Activated CD8-positive, alpha-beta T cell treated with anti-CD3 and anti-CD28 coated beads for 36 hours (primary cell): ENCODE results near the gene C4orf36. TPM values are rescaled to one million over a fixed set of nuclear protein-coding genes. Genes with fewer than 3 reads are reported as not detected.

Experiments
- ATAC-seq: fragments of 200-7000 bp; cut with Tn5 transposase; one replicate; pipeline ENCODE4 v1.10.0; 2021; ENCODE audit warnings: mild to moderate bottlenecking, moderate library complexity
- CTCF ChIA-PET: fragments of 350-600 bp; sonication (Branson Sonifier 250); formaldehyde crosslinking; loops from one replicate; lab custom pipeline; 2021; ENCODE audit warnings: antibody characterized with exemption; lab: Charles Lee
- POLR2A ChIA-PET: fragments of 350-600 bp; sonication (Branson Sonifier 250); formaldehyde crosslinking; loops from one replicate; lab custom pipeline; 2021; ENCODE audit warnings: antibody characterized with exemption; lab: Charles Lee
- DNase-seq: peaks from one replicate; pipeline ENCODE4 v3.0.0-alpha.2; 2020
- H3K27ac Mint-ChIP-seq: one replicate; pipeline ENCODE4 v1.8.0; 2021; ENCODE audit warnings: mild to moderate bottlenecking, mixed read lengths
- H3K27me3 Mint-ChIP-seq: one replicate; pipeline ENCODE4 v1.8.0; 2021; ENCODE audit warnings: mixed read lengths
- H3K36me3 Mint-ChIP-seq: one replicate; pipeline ENCODE4 v1.8.0; 2021; ENCODE audit warnings: low read depth, mixed read lengths
- H3K4me1 Mint-ChIP-seq: one replicate; pipeline ENCODE4 v1.8.0; 2021; ENCODE audit warnings: low read depth, mixed read lengths
- H3K4me3 Mint-ChIP-seq: one replicate; pipeline ENCODE4 v1.8.0; 2021; ENCODE audit warnings: mild to moderate bottlenecking, moderate library complexity, mixed read lengths
- H3K9me3 Mint-ChIP-seq: one replicate; pipeline ENCODE4 v1.8.0; 2021; ENCODE audit warnings: mixed read lengths
- intact Hi-C: fragments of 100-400 bp; cut with micrococcal nuclease; formaldehyde crosslinking; loops from one replicate; pipeline ENCODE4 v1.10.0; 2022
- total RNA-seq, 2 experiments: library from RNA; stranded (reverse); gene quantifications; one replicate each; pipeline ENCODE4 v1.2.3, GENCODE V29; 2021
- TF ChIP-seq, protein P1 (sequence below): fragments of 200-600 bp; IDR thresholded peaks from one replicate; pipeline ENCODE4 v1.8.0; 2022; ENCODE audit warnings: antibody characterized with exemption, mild to moderate bottlenecking

Gene C4orf36
- total RNA-seq, 2 experiments from 2014 or later = not detected

DNA sequence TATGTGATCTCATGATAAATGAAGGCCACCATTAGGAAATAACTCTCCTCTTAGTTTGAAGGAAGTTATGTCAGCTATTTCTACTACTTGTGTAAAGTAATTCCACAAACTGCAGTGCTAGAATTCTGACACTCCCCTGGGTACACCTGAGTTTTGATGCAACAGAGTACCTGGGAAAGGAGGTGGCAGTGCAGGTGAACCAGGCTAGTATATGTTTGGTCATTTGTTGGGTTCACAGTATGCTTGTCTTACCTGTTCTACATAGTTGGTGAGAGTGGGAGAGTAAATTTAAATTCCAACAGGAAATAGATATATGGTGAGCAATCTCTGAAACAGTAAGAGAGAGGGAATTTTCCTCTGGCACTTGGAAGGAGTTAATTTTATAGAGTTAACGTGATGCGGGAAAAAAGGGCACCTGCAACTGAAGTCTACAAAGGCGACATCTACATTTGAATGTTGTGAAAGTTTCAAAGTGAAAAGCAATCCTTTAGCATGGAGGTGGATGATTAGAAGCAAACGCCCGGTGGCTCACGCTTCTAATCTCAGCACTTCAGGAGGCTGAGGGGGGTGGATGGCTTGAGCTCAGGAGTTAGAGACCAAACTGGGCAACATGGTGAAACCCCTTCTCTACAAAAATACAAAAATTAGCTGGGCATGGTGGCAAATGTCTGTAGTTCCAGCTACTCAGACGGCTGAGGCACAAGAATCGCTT, 34.7 kb downstream of the C4orf36 start:
- TF ChIP-seq, protein P1, sequence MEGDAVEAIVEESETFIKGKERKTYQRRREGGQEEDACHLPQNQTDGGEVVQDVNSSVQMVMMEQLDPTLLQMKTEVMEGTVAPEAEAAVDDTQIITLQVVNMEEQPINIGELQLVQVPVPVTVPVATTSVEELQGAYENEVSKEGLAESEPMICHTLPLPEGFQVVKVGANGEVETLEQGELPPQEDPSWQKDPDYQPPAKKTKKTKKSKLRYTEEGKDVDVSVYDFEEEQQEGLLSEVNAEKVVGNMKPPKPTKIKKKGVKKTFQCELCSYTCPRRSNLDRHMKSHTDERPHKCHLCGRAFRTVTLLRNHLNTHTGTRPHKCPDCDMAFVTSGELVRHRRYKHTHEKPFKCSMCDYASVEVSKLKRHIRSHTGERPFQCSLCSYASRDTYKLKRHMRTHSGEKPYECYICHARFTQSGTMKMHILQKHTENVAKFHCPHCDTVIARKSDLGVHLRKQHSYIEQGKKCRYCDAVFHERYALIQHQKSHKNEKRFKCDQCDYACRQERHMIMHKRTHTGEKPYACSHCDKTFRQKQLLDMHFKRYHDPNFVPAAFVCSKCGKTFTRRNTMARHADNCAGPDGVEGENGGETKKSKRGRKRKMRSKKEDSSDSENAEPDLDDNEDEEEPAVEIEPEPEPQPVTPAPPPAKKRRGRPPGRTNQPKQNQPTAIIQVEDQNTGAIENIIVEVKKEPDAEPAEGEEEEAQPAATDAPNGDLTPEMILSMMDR = no peak
- CTCF ChIA-PET = no interaction called here
- ATAC-seq (no peak), DNase-seq (no peak)
- no peaks in the 10 kb centered on the region for H3K9me3 Mint-ChIP-seq
- no peak overlapping the region for H3K4me3 Mint-ChIP-seq
- no peak overlapping the region for H3K27ac Mint-ChIP-seq
- no peaks in the 10 kb centered on the region for H3K27me3 Mint-ChIP-seq
- H3K36me3 Mint-ChIP-seq = no peaks in the 10 kb centered on the region
- no peaks in the 10 kb centered on the region for H3K4me1 Mint-ChIP-seq
- intact Hi-C loops = no loop called here
- POLR2A ChIA-PET = interaction anchor here (0.6 kb wide), 1 partner anchor 204 kb away, joined by 3 read pairs; no protein-coding TSS in a partner anchor

DNA sequence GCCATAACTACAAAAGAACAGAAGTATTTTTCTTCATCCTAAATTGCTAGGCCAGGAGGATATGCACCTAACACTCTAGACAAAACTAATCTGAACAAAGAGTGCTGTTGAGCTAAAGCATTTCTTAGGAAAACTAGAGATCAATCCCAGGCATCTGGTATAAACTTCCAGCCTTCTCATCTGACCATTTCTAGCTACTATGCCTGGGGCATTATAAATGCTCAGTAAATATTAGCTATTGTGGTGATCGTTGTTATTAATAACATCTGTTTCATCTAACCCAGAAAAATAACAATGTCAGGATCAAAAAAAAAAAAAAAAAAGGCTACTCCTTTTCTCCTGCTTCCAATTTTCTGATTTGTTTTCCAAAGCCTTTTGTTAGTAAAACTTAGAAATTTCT, 35.3 kb downstream of the C4orf36 start:
- Mint-ChIP-seq H3K27ac (no peak overlapping the region), H3K4me3 (no peak overlapping the region), H3K27me3 (no peaks in the 10 kb centered on the region), H3K9me3 (no peaks in the 10 kb centered on the region), H3K4me1 (no peaks in the 10 kb centered on the region), H3K36me3 (no peaks in the 10 kb centered on the region)
- ChIA-PET CTCF (no interaction called here), POLR2A (no interaction called here)
- TF ChIP-seq, protein P1 = no peak
- DNase-seq (no peak), ATAC-seq (no peak)
- intact Hi-C loops = no loop called here

DNA sequence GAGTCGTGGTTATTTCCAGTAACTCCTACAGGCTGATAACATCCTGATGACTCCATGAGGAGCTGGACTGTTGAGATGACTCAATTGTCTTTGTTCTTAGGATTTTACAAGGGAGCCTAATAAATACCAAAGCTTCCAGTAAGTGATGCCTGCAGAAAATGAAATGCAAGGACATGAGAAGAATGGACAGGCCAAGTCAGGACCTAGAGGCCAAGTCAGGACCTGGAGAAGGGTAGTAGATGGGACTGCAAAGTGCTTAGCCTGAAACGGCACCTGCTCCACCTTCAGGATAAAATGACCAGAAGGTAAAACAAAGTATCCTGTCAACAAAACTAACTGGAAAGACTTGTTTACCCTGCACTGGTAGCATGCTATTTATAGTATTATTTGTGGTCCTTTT, 36.6 kb downstream of the C4orf36 start:
- CTCF ChIA-PET = no interaction called here
- POLR2A ChIA-PET = no interaction called here
- no peak for ATAC-seq

DNA sequence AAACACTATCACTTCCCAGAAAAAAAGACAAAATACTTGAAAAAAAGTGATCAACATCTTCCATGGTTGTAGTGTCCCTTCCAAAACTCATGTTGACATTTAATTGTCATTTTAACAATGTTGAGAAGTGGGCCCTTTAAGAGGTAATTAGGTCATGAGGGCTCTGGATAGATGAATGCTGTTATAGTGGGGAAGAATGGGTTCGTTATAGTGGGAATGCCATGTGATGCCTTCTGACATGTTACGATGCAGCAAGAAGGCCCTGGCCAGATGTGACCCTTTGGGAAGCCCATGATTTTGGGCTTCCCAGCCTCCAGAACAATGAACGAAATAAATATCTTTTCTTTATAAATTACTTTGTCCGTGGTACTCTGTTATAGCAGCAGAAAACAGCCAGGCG, 39.0 kb downstream of the C4orf36 start:
- Mint-ChIP-seq H3K4me1 (no peaks in the 10 kb centered on the region), H3K9me3 (no peaks in the 10 kb centered on the region), H3K27me3 (no peaks in the 10 kb centered on the region), H3K27ac (no peak overlapping the region), H3K36me3 (no peaks in the 10 kb centered on the region), H3K4me3 (no peak overlapping the region)
- CTCF ChIA-PET = no interaction called here
- DNase-seq (no peak), ATAC-seq (no peak)
- TF ChIP-seq, protein P1 = no peak
- intact Hi-C loops = no loop called here
- POLR2A ChIA-PET = no interaction called here

More for the DNA sequence above, 36.6 kb downstream of the C4orf36 start:
- H3K9me3 Mint-ChIP-seq = no peaks in the 10 kb centered on the region
- intact Hi-C loops = no loop called here
- no peak for DNase-seq
- no peak overlapping the region for H3K4me3 Mint-ChIP-seq
- H3K27ac Mint-ChIP-seq = no peak overlapping the region
- TF ChIP-seq, protein P1 = no peak
- H3K36me3 Mint-ChIP-seq = no peaks in the 10 kb centered on the region
- no peaks in the 10 kb centered on the region for H3K4me1 Mint-ChIP-seq
- no peaks in the 10 kb centered on the region for H3K27me3 Mint-ChIP-seq

DNA sequence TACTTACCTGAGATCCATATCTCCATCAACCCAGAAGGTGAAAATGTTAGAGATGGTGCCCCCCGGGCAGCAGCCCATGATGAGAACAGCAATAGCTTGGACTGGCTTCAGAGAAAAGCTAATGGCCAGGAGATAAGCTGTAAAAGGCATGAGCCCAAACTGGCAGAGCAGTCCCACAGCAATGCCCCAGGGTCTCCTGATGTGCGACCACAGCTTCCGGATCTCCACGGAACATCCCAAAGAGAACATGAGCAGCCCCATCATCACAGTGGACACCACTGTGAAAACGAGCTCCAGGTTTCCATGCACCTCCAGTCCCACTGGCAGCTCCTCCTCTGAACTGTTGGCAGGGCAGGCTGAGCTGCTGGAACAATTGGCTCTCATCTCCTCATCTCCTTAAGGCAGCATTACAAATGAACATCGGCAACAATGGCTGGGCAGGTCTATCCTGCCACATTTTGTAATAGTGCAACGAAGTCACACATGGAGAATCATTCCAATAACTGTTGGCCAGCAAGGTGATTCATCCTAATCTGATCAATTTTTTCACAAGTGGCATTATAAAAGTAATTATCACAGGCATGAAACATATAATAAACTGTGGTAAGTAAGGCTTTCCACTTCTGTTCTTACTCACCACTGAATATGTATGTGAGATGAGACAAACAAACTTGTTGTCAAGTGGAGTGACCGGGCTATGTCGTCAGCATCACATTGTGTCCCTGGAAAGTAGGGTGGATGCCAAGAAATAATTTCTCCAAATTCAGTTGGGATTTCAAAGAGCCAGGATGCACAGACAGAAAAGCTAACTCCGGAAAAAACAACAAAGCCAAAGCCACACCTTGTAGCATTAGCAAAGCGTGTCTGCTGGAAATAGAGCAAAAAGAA, 43.2 kb downstream of the C4orf36 start, which contains the start of gene SLC10A6:
TSS of gene SLC10A6 (minus strand) at position 653 of the 888 bp plus-strand sequence. CDS start at position 384, 269 bp downstream.
- no peaks in the 10 kb centered on the region for H3K9me3 Mint-ChIP-seq
- H3K27me3 Mint-ChIP-seq = no peaks in the 10 kb centered on the region
- H3K4me3 Mint-ChIP-seq = no peak within 1 kb of the TSS
- TF ChIP-seq, protein P1 = no peak
- CTCF ChIA-PET = no interaction called here
- no peaks in the 10 kb centered on the region for H3K36me3 Mint-ChIP-seq
- DNase-seq (no peak), ATAC-seq (no peak)
- POLR2A ChIA-PET = no interaction called here
- no peaks in the 10 kb centered on the region for H3K4me1 Mint-ChIP-seq
- intact Hi-C loops = no loop called here
- H3K27ac Mint-ChIP-seq = no peak within 1 kb of the TSS
